ENCODE results near the gene KIF1B. TPM values are rescaled to one million over a fixed set of nuclear protein-coding genes. Genes with fewer than 3 reads are reported as not detected.
"Not testable (repeated sequence)": the region's sequence is repeated elsewhere in the genome, so short reads cannot be mapped to it uniquely, and the experiment has no call there.

KIF1B gene
- total RNA-seq, 1 experiment from 2014 or later, result 70.1 TPM

DNA sequence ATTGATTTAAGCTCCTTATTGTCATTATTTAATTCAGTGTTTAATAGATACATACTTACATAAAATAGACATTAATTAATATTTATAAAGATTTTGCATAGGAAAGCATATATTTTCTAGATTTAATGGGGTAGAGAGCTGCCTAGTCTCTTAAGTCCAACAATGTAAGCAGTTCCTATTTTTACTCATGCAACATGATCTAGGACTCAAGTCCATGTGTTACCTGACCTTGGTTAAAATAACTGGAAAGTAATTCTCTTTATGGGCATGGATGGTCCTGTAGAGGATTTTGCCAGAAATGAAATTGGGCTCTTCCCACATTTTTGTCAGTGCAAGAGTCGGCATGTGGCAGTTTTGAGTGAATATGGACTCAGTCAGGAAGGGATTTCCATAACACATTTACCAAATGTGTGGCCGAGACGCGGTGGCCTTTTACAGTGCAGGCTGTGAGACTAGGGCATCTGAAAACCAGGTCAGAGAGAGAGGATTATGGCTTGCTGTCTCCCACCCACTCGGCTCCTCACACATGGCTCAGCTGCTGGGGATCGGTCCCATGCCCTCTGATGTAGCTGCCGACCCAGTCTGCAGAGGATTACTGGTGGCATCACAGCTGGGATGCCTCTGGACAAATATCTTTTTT is 6.2 kb upstream of the KIF1B start:
- Mint-ChIP-seq H3K27ac (no peak overlapping the region), H3K4me1 (peaks cover under 1% of the 10 kb centered on the region; the same call in 1 of the 2 replicates), H3K36me3 (no peaks in the 10 kb centered on the region), H3K9me3 (no peaks in the 10 kb centered on the region), H3K4me3 (no peak overlapping the region), H3K27me3 (ENCODE audit: low read depth) (peaks cover 4% of the 10 kb centered on the region; the same call in 1 of the 2 replicates)
- TF ChIP-seq ZNF317 (CRISPR knock-in tag; IDR thresholded peaks at IDR 0.05; ENCODE audit: borderline replicate concordance, low read depth), result no peak
- TF ChIP-seq, protein P1, sequence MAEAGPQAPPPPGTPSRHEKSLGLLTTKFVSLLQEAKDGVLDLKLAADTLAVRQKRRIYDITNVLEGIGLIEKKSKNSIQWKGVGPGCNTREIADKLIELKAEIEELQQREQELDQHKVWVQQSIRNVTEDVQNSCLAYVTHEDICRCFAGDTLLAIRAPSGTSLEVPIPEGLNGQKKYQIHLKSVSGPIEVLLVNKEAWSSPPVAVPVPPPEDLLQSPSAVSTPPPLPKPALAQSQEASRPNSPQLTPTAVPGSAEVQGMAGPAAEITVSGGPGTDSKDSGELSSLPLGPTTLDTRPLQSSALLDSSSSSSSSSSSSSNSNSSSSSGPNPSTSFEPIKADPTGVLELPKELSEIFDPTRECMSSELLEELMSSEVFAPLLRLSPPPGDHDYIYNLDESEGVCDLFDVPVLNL (CRISPR knock-in tag; IDR thresholded peaks at IDR 0.05; ENCODE audit: borderline replicate concordance, low read depth), result no peak
- no peak for TF ChIP-seq CBFB (CRISPR knock-in tag; IDR thresholded peaks at IDR 0.05; ENCODE audit: low read depth)
- TF ChIP-seq SP1 (CRISPR knock-in tag; conservative IDR thresholded peaks at IDR 0.05), result no peak
- TF ChIP-seq, protein P2, sequence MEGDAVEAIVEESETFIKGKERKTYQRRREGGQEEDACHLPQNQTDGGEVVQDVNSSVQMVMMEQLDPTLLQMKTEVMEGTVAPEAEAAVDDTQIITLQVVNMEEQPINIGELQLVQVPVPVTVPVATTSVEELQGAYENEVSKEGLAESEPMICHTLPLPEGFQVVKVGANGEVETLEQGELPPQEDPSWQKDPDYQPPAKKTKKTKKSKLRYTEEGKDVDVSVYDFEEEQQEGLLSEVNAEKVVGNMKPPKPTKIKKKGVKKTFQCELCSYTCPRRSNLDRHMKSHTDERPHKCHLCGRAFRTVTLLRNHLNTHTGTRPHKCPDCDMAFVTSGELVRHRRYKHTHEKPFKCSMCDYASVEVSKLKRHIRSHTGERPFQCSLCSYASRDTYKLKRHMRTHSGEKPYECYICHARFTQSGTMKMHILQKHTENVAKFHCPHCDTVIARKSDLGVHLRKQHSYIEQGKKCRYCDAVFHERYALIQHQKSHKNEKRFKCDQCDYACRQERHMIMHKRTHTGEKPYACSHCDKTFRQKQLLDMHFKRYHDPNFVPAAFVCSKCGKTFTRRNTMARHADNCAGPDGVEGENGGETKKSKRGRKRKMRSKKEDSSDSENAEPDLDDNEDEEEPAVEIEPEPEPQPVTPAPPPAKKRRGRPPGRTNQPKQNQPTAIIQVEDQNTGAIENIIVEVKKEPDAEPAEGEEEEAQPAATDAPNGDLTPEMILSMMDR (IDR thresholded peaks at IDR 0.05), result no peak
- TF ChIP-seq, protein P3, sequence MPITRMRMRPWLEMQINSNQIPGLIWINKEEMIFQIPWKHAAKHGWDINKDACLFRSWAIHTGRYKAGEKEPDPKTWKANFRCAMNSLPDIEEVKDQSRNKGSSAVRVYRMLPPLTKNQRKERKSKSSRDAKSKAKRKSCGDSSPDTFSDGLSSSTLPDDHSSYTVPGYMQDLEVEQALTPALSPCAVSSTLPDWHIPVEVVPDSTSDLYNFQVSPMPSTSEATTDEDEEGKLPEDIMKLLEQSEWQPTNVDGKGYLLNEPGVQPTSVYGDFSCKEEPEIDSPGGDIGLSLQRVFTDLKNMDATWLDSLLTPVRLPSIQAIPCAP (CRISPR knock-in tag; IDR thresholded peaks at IDR 0.05), result no peak
- TF ChIP-seq, protein P4, sequence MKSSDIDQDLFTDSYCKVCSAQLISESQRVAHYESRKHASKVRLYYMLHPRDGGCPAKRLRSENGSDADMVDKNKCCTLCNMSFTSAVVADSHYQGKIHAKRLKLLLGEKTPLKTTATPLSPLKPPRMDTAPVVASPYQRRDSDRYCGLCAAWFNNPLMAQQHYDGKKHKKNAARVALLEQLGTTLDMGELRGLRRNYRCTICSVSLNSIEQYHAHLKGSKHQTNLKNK (CRISPR knock-in tag; IDR thresholded peaks at IDR 0.05), result no peak
- TF ChIP-seq JAZF1 (CRISPR knock-in tag; IDR thresholded peaks at IDR 0.05), result no peak
- TF ChIP-seq TP53 (CRISPR knock-in tag; IDR thresholded peaks at IDR 0.05), result no peak
- no peak for TF ChIP-seq FOXJ3 (CRISPR knock-in tag; IDR thresholded peaks at IDR 0.05; ENCODE audit: borderline replicate concordance)
- TF ChIP-seq, protein P5, sequence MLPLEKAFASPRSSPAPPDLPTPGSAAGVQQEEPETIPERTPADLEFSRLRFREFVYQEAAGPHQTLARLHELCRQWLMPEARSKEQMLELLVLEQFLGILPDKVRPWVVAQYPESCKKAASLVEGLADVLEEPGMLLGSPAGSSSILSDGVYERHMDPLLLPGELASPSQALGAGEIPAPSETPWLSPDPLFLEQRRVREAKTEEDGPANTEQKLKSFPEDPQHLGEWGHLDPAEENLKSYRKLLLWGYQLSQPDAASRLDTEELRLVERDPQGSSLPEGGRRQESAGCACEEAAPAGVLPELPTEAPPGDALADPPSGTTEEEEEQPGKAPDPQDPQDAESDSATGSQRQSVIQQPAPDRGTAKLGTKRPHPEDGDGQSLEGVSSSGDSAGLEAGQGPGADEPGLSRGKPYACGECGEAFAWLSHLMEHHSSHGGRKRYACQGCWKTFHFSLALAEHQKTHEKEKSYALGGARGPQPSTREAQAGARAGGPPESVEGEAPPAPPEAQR (CRISPR knock-in tag; IDR thresholded peaks at IDR 0.05), result no peak
- TF ChIP-seq ZNF671 (CRISPR knock-in tag; IDR thresholded peaks at IDR 0.05), result no peak
- TF ChIP-seq ZNF396 (CRISPR knock-in tag; IDR thresholded peaks at IDR 0.05; ENCODE audit: borderline replicate concordance), result no peak
- TF ChIP-seq, protein P6, sequence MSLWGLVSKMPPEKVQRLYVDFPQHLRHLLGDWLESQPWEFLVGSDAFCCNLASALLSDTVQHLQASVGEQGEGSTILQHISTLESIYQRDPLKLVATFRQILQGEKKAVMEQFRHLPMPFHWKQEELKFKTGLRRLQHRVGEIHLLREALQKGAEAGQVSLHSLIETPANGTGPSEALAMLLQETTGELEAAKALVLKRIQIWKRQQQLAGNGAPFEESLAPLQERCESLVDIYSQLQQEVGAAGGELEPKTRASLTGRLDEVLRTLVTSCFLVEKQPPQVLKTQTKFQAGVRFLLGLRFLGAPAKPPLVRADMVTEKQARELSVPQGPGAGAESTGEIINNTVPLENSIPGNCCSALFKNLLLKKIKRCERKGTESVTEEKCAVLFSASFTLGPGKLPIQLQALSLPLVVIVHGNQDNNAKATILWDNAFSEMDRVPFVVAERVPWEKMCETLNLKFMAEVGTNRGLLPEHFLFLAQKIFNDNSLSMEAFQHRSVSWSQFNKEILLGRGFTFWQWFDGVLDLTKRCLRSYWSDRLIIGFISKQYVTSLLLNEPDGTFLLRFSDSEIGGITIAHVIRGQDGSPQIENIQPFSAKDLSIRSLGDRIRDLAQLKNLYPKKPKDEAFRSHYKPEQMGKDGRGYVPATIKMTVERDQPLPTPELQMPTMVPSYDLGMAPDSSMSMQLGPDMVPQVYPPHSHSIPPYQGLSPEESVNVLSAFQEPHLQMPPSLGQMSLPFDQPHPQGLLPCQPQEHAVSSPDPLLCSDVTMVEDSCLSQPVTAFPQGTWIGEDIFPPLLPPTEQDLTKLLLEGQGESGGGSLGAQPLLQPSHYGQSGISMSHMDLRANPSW (CRISPR knock-in tag; conservative IDR thresholded peaks at IDR 0.05; ENCODE audit: low read depth), result no peak
- no peak for ATAC-seq
- CTCF ChIA-PET, result interaction anchor here (0.6 kb wide), 1 partner anchor 26 kb away, joined by 3 read pairs; no protein-coding TSS in a partner anchor
- DNase-seq (ENCODE audit: low spot score), result no peak
- POLR2A ChIA-PET, result no interaction called here

DNA sequence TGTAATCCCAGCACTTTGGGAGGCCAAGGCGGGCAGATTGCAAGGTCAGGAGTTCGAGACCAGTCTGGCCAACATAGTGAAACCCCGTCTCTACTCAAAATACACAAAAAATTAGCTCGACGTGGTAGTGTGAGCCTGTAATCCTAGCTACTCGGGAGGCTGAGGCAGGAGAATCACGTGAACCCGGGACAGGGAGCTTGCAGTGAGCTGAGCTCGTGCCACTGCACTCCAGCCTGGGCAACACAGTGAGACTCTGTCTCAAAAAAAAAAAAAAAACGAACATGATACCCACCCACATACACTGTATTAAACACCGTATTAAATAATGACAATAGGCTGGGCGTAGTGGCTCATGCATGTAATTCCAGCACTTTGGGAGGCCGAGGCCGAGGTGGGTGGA is 5.2 kb upstream of the KIF1B start:
- H3K27ac Mint-ChIP-seq; H3K9me3 Mint-ChIP-seq; H3K27me3 Mint-ChIP-seq (ENCODE audit: low read depth); POLR2A ChIA-PET; H3K4me3 Mint-ChIP-seq; H3K36me3 Mint-ChIP-seq; H3K4me1 Mint-ChIP-seq; ATAC-seq; DNase-seq (ENCODE audit: low spot score): not testable (repeated sequence)
- peak; percentile 52; the same call in 1 of the 2 replicates for TF ChIP-seq ZNF121 (CRISPR knock-in tag; IDR thresholded peaks at IDR 0.05)
- CTCF ChIA-PET, result interaction anchor here (0.6 kb wide), 1 partner anchor 27 kb away, joined by 3 read pairs; no protein-coding TSS in a partner anchor
